A549 (cell line): ENCODE data around the gene ABCF1. TPM values are rescaled to one million over a fixed set of nuclear protein-coding genes. Genes with fewer than 3 reads are reported as not detected.

Experiments used
- ATAC-seq, 2 experiments: fragments of 200-7000 bp in 1 of 2; fragments of >200 bp in 1 of 2; cut with Nextera tagmentation in 1 of 2; cut with Tn5 transposase in 1 of 2; 3 replicates each; pipeline versions ENCODE4 v1.8.0 to v1.9.1; 2018 to 2020; ENCODE audit warnings: mild to moderate bottlenecking in 1 of 2, moderate library complexity in 1 of 2
- CTCF ChIA-PET: fragments of 300-600 bp; sonication (Branson Sonifier 250); formaldehyde crosslinking; extraction: SDS; loops from one replicate; lab custom pipeline; 2021; ENCODE audit warnings: antibody characterized with exemption, inconsistent platforms; lab: Yijun Ruan, JAX
- POLR2A ChIA-PET: fragments of 350-600 bp; formaldehyde crosslinking; extraction: SDS; loops from one replicate; lab custom pipeline; 2021; ENCODE audit warnings: antibody characterized with exemption, inconsistent platforms; lab: Yijun Ruan, JAX
- DNase-seq, 2 experiments: peaks; one replicate each; pipeline versions ENCODE4 v3.0.0 to v3.0.0-alpha.2; 2011 to 2016; ENCODE audit warnings: low read depth in 1 of 2, low spot score in 1 of 2
- FAIRE-seq: peaks from 2 replicates; lab custom pipeline; 2011; peaks lifted over from hg19 to GRCh38; lab: Jason Lieb, UNC
- H3K27ac ChIP-seq, 2 experiments: fragments of >200 bp; sonication (Bioruptor Twin); formaldehyde crosslinking; 3 replicates each; pipeline ENCODE4 v1.5.1; 2016 to 2017
- H3K4me1 ChIP-seq: fragments of >200 bp; sonication (Bioruptor Twin); formaldehyde crosslinking; 3 replicates; pipeline ENCODE4 v1.6.1; 2016
- H3K4me2 ChIP-seq: fragments of >200 bp; sonication (Bioruptor Twin); formaldehyde crosslinking; 3 replicates; pipeline ENCODE4 v1.6.1; 2016
- H3K4me3 ChIP-seq: fragments of >200 bp; sonication (Bioruptor Twin); formaldehyde crosslinking; 3 replicates; pipeline ENCODE4 v1.5.1; 2016
- H3K9me3 ChIP-seq: fragments of >200 bp; sonication (Bioruptor Twin); formaldehyde crosslinking; 3 replicates; pipeline ENCODE4 v1.6.1; 2016
- BHLHE40 ChIP-seq: IDR thresholded peaks from 2 replicates; pipeline ENCODE4 v1.6.1; 2012; ENCODE audit warnings: low read depth, low read length, inconsistent platforms
- CBX8 ChIP-seq: fragments of 200-600 bp; sonication (generic); IDR thresholded peaks from 2 replicates; pipeline ENCODE4 v1.6.1; 2016
- EP300 ChIP-seq, 2 experiments: fragments of >200 bp; sonication (Bioruptor Twin); formaldehyde crosslinking; IDR thresholded peaks; 2 replicates in 1 of 2; 3 replicates in 1 of 2; pipeline ENCODE4 v1.6.1; 2016 to 2017
- FOSB ChIP-seq: fragments of 250-450 bp; sonication (Bioruptor Pico); IDR thresholded peaks from 2 replicates; pipeline ENCODE4 v1.5.0; 2020; ENCODE audit warnings: mild to moderate bottlenecking, moderate library complexity
- HDAC2 ChIP-seq: fragments of 200-600 bp; sonication (generic); IDR thresholded peaks from 2 replicates; pipeline ENCODE4 v1.6.1; 2016
- HEYL ChIP-seq: fragments of 250-450 bp; sonication (Bioruptor Pico); IDR thresholded peaks from 2 replicates; pipeline ENCODE4 v1.8.0; 2021; ENCODE audit warnings: mild to moderate bottlenecking, moderate library complexity
- HOXA7 ChIP-seq: fragments of 250-450 bp; sonication (Bioruptor Pico); IDR thresholded peaks from 2 replicates; pipeline ENCODE4 v1.5.0; 2020; ENCODE audit warnings: mild to moderate bottlenecking, moderate library complexity
- JUN ChIP-seq, 2 experiments: fragments of >200 bp; sonication (Bioruptor Twin); formaldehyde crosslinking; IDR thresholded peaks; 2 replicates in 1 of 2; 3 replicates in 1 of 2; pipeline ENCODE4 v1.6.1; 2016 to 2017
- KDM1A ChIP-seq: fragments of 200-600 bp; sonication (generic); IDR thresholded peaks from 2 replicates; pipeline ENCODE4 v1.6.1; 2016; ENCODE audit warnings: low read depth, mild to moderate bottlenecking
- MAFK ChIP-seq: fragments of 450-650 bp; IDR thresholded peaks from 2 replicates; pipeline ENCODE4 v1.6.1; 2014; ENCODE audit not compliant: partially characterized antibody
- NFE2L2 ChIP-seq: fragments of 150-350 bp; conservative IDR thresholded peaks from 2 replicates; pipeline ENCODE4 v1.6.1; 2014; ENCODE audit warnings: low read length
- NPAS2 ChIP-seq: fragments of 250-450 bp; sonication (Bioruptor Pico); IDR thresholded peaks from 2 replicates; pipeline ENCODE4 v1.8.0; 2022; ENCODE audit warnings: mild to moderate bottlenecking, moderate library complexity, borderline replicate concordance
- PHF8 ChIP-seq: fragments of 200-600 bp; sonication (generic); IDR thresholded peaks from 2 replicates; pipeline ENCODE4 v1.6.1; 2016; ENCODE audit warnings: low read depth, mild to moderate bottlenecking, antibody characterized with exemption, moderate library complexity, borderline replicate concordance
- POLR2A ChIP-seq: IDR thresholded peaks from 2 replicates; pipeline ENCODE4 v1.6.1; 2012; ENCODE audit warnings: mild to moderate bottlenecking, low read length
- POLR2AphosphoS2 ChIP-seq: conservative IDR thresholded peaks from 2 replicates; pipeline ENCODE4 v1.6.1; 2012; ENCODE audit warnings: low read length, improper control_type of control experiment, inconsistent platforms
- RAD21 ChIP-seq, 2 experiments: fragments of >200 bp in 1 of 2; sonication (Bioruptor Twin) in 1 of 2; formaldehyde crosslinking in 1 of 2; IDR thresholded peaks in 1 of 2; conservative IDR thresholded peaks in 1 of 2; 2 replicates in 1 of 2; 3 replicates in 1 of 2; pipeline ENCODE4 v1.6.1; 2012 to 2018; ENCODE audit warnings: inconsistent platforms in 1 of 2
- RFX5 ChIP-seq: fragments of 450-650 bp; IDR thresholded peaks from 2 replicates; pipeline ENCODE4 v1.7.1; 2014; ENCODE audit warnings: antibody characterized with exemption, mild to moderate bottlenecking, moderate library complexity
- SMC3 ChIP-seq: fragments of >200 bp; sonication (Bioruptor Twin); formaldehyde crosslinking; IDR thresholded peaks from 3 replicates; pipeline ENCODE4 v1.6.1; 2018; ENCODE audit warnings: inconsistent platforms
- TP53 ChIP-seq: fragments of 250-450 bp; sonication (Bioruptor Pico); IDR thresholded peaks from 2 replicates; pipeline ENCODE4 v1.5.0; 2021; ENCODE audit warnings: mild to moderate bottlenecking, moderate library complexity
- ZSCAN20 ChIP-seq: fragments of 250-450 bp; sonication (Bioruptor Pico); IDR thresholded peaks from 2 replicates; pipeline ENCODE4 v1.8.0; 2022; ENCODE audit warnings: mild to moderate bottlenecking, moderate library complexity
- WGBS: methylation state at CpG from one replicate; pipeline ENCODE4 v1.1.6; 2017; ENCODE audit errors: missing lambda C conversion rate; 5-methylcytosine and 5-hydroxymethylcytosine counted together
- polyA plus RNA-seq, 4 experiments: library from polyadenylated mRNA; depleted of rRNA in 3 of 4; stranded (reverse); fragments of >200 nt; fragmentation: RNase III in 1 of 4; extraction: RNeasy Plus Mini Kit Qiagen cat#74134 plus additional on column Dnase treatment in 1 of 4; gene quantifications; 2 replicates in 3 of 4; 3 replicates in 1 of 4; pipeline ENCODE4 v1.2.3, GENCODE V29; 2011 to 2017
- TF ChIP-seq, protein P1 (sequence below): fragments of >200 bp; sonication (Bioruptor Twin); formaldehyde crosslinking; IDR thresholded peaks from 3 replicates; pipeline ENCODE4 v1.5.1; 2016
- TF ChIP-seq, protein P2 (sequence below): IDR thresholded peaks from 2 replicates; pipeline ENCODE4 v1.6.1; 2012
- TF ChIP-seq, protein P3 (sequence below): fragments of 450-650 bp; IDR thresholded peaks from 2 replicates; pipeline ENCODE4 v1.6.1; 2014; ENCODE audit warnings: antibody characterized with exemption
- TF ChIP-seq, protein P4 (sequence below): IDR thresholded peaks from 2 replicates; pipeline ENCODE4 v1.6.1; 2012

The ABCF1 gene
- polyA plus RNA-seq, 2 of the 4 experiments (the other 2 are of a cell fraction): 31.0 to 72.0 TPM

DNA sequence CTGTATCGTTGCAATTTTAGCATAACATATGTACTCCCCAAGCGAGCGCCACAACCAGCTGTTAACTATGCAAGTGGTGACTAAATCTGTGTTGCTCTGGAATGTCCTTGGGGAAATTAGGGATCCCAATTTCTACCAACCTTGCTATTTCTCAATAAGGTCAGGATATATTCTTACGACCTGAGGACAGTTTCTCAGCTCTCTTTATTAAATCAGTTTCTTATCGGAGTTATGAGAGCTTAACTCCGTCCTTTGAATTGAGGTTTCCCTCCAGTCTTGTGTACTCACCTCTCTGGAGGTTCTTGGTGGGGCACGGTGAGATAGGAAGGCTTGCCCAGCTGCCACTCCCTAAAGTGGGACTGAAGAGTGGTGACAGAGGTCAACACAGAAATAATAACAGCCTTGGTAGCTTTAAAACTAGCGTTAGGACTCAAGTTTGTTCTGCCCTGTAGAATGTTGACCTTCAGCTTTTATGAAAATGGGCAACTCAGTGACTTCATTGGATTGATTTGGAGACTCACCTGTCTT lies 47.1 kb downstream of the ABCF1 start:
- DNase-seq: no peak
- no peak for ATAC-seq
- H3K9me3 ChIP-seq: no peaks in the 10 kb centered on the region
- peak overlapping the region; percentile 81 for H3K4me2 ChIP-seq
- ChIA-PET CTCF (interaction anchor here (0.6 to 1.3 kb wide), 3 partner anchors 8 to 105 kb away, joined by 3 to 5 read pairs (median 4); partner anchors contain the start of gene ATAT1), POLR2A (interaction anchor here (0.6 to 1.3 kb wide), 5 partner anchors 8 to 262 kb away, joined by 3 to 7 read pairs (median 3); partner anchors contain the start of genes ABCF1, ATAT1 and C6orf136)
- FAIRE-seq: no peak
- 0% methylated on average over 8 of the region's 8 CpGs for WGBS
- H3K27ac ChIP-seq: peak overlapping the region; percentile 88 to 94
- H3K4me1 ChIP-seq: peaks cover 20% of the 10 kb centered on the region
- TF ChIP-seq PHF8 (no peak), BHLHE40 (no peak), KDM1A (no peak), RAD21 (conservative IDR thresholded peaks at IDR 0.05 in 1 of 2, IDR thresholded peaks at IDR 0.05 in 1 of 2) (no peak), SMC3 (no peak)
- H3K4me3 ChIP-seq: peak overlapping the region; percentile 75

DNA sequence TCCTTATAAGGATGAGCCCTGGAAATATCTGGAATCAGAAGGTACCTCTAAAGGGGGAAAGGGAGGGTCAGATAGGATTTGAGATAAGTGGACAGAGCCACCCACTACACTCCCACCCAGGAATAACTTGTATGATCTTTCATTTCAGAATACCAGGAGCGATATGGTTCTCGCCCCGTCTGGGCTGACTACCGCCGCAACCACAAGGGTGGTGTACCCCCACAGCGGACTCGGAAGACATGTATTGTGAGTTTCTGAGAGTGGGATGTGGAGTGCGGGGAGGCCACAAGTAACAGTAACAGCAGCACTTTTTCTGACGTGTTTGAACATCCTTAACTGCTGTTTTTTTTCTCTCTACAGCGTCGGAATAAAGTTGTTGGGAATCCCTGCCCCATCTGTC lies 48.3 kb downstream of the ABCF1 start:
- Histone ChIP-seq H3K9me3 (no peaks in the 10 kb centered on the region), H3K27ac (no peak overlapping the region), H3K4me2 (peak overlapping the region; percentile 81; the same call in 2 of the 3 replicates), H3K4me1 (peaks cover 7% of the 10 kb centered on the region), H3K4me3 (no peak overlapping the region)
- POLR2A ChIA-PET: no interaction called here
- TF ChIP-seq EP300 (IDR thresholded peaks at IDR 0.05): no peak
- TF ChIP-seq POLR2AphosphoS2: no peak
- no peak for TF ChIP-seq NFE2L2
- TF ChIP-seq NPAS2: no peak
- TF ChIP-seq MAFK: no peak
- CTCF ChIA-PET: no interaction called here
- DNase-seq (no peak), ATAC-seq (no peak), FAIRE-seq (no peak)
- WGBS: 98% methylated on average over 10 of the region's 11 CpGs

DNA sequence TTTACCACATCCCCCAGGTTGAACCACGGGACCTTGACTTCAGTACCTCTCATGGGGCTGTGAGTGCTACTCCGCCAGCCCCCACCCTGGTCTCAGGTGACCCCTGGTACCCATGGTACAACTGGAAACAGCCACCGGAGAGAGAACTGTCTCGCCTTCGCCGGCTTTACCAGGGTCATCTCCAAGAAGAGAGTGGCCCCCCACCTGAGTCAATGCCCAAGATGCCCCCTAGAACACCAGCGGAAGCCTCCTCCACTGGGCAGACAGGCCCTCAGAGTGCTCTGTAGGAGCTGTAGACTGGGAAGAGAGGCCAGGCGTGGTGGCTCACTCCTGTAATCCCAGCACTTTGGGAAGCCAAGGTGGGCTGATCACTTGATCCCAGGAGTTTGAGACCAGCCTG lies 54.3 kb downstream of the ABCF1 start:
- no peak for ATAC-seq
- no peak overlapping the region for H3K4me3 ChIP-seq
- CTCF ChIA-PET: interaction anchor here (1.0 to 1.6 kb wide), 4 partner anchors 8 to 54 kb away, joined by 3 to 5 read pairs (median 4); partner anchors contain the start of genes DHX16, MRPS18B and PPP1R10
- H3K9me3 ChIP-seq: no peaks in the 10 kb centered on the region
- H3K4me1 ChIP-seq: peaks cover 8% of the 10 kb centered on the region
- TF ChIP-seq RAD21 (conservative IDR thresholded peaks at IDR 0.05 in 1 of 2, IDR thresholded peaks at IDR 0.05 in 1 of 2): no peak
- WGBS: 97% methylated on average over 3 of the region's 8 CpGs
- POLR2A ChIA-PET: no interaction called here
- DNase-seq: no peak
- no peak overlapping the region for H3K4me2 ChIP-seq
- FAIRE-seq: no peak
- H3K27ac ChIP-seq: no peak overlapping the region

DNA sequence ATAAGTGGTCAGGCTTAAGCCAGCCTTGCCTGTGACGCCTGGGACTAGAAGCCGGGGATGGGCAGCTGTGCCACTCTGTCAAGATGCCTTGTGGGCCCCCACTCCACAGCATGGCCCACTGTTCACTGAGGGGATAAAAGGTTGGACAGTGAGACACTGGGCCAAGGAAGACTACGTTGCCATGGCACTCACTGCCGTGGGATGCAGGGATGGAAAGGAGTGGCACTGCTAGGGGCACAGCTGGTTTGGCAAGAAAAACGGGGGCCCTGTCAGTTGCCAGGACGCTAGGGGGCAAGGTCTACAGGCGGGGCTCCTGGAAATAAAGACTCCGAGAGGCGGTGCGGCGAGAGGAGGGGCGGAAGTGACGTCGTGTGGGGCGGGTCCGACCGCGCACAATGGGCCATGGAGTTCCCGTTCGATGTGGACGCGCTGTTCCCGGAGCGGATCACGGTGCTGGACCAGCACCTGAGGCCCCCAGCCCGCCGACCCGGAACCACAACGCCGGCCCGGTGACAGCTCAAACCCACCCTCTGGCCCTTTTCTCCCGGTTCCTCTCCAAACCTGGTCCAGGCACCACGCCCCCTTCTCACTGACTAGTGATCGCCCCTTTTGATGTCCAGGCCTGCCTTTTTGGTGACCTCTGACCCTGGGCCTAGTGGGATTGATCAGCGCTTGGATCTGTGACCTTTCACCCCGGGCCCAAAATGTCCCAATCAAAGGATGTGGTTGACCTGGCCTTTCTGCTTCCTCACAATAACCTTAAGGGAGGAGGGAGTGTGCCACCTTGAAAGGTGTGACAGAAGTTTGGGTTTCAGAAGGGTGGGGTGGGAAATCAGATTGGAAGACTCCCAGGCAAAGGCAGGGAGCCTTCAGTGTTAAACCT lies 55.5 kb downstream of the ABCF1 start, which contains the start of gene ATAT1:
Gene ATAT1, plus strand, starts transcription at position 391 of the 883 bp plus-strand sequence.
- POLR2A ChIA-PET: interaction anchor here (1.9 kb wide), 1 partner anchor 9 kb away, joined by 7 read pairs; the partner anchor contains the start of genes MRPS18B and PPP1R10
- FAIRE-seq: no peak
- TF ChIP-seq FOSB: no peak
- TF ChIP-seq CBX8: no peak
- no peak for TF ChIP-seq HEYL (CRISPR knock-in tag)
- TF ChIP-seq TP53 (CRISPR knock-in tag): no peak
- TF ChIP-seq, protein P1, sequence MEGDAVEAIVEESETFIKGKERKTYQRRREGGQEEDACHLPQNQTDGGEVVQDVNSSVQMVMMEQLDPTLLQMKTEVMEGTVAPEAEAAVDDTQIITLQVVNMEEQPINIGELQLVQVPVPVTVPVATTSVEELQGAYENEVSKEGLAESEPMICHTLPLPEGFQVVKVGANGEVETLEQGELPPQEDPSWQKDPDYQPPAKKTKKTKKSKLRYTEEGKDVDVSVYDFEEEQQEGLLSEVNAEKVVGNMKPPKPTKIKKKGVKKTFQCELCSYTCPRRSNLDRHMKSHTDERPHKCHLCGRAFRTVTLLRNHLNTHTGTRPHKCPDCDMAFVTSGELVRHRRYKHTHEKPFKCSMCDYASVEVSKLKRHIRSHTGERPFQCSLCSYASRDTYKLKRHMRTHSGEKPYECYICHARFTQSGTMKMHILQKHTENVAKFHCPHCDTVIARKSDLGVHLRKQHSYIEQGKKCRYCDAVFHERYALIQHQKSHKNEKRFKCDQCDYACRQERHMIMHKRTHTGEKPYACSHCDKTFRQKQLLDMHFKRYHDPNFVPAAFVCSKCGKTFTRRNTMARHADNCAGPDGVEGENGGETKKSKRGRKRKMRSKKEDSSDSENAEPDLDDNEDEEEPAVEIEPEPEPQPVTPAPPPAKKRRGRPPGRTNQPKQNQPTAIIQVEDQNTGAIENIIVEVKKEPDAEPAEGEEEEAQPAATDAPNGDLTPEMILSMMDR: 0 out of 3 replicates have a peak, but pooled peaks have one; percentile 9
- TF ChIP-seq POLR2A: peak; percentile 80
- no peak for TF ChIP-seq RAD21 (conservative IDR thresholded peaks at IDR 0.05 in 1 of 2, IDR thresholded peaks at IDR 0.05 in 1 of 2)
- peak in 1 of 2 experiments; percentile 71; a peak in 4 of 5 replicates for TF ChIP-seq JUN (IDR thresholded peaks at IDR 0.05)
- TF ChIP-seq ZSCAN20 (CRISPR knock-in tag): no peak
- TF ChIP-seq, protein P2, sequence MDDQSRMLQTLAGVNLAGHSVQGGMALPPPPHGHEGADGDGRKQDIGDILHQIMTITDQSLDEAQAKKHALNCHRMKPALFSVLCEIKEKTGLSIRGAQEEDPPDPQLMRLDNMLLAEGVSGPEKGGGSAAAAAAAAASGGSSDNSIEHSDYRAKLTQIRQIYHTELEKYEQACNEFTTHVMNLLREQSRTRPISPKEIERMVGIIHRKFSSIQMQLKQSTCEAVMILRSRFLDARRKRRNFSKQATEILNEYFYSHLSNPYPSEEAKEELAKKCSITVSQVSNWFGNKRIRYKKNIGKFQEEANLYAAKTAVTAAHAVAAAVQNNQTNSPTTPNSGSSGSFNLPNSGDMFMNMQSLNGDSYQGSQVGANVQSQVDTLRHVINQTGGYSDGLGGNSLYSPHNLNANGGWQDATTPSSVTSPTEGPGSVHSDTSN: peak; percentile 90
- TF ChIP-seq RFX5: no peak
- TF ChIP-seq, protein P3, sequence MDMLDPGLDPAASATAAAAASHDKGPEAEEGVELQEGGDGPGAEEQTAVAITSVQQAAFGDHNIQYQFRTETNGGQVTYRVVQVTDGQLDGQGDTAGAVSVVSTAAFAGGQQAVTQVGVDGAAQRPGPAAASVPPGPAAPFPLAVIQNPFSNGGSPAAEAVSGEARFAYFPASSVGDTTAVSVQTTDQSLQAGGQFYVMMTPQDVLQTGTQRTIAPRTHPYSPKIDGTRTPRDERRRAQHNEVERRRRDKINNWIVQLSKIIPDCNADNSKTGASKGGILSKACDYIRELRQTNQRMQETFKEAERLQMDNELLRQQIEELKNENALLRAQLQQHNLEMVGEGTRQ: no peak
- TF ChIP-seq HDAC2: no peak
- 0 out of 2 replicates have a peak, but pooled peaks have one; percentile 45 for TF ChIP-seq HOXA7 (CRISPR knock-in tag)
- TF ChIP-seq, protein P4, sequence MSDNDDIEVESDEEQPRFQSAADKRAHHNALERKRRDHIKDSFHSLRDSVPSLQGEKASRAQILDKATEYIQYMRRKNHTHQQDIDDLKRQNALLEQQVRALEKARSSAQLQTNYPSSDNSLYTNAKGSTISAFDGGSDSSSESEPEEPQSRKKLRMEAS: peak; percentile 45
- TF ChIP-seq PHF8: peak; percentile 52; the same call in 1 of the 2 replicates

More for the DNA sequence above, 55.5 kb downstream of the ABCF1 start, which contains the start of gene ATAT1:
- H3K9me3 ChIP-seq: no peaks in the 10 kb centered on the region
- peak within 1 kb of the TSS; percentile 55 for H3K4me3 ChIP-seq
- H3K4me2 ChIP-seq: peak within 1 kb of the TSS; percentile 81
- ATAC-seq: peak; percentile 98 to 99
- WGBS: 4% methylated on average over 30 of the region's 36 CpGs
- CTCF ChIA-PET: interaction anchor here (1.0 to 1.6 kb wide), 4 partner anchors 9 to 52 kb away, joined by 3 to 5 read pairs (median 4); partner anchors contain the start of genes DHX16, MRPS18B and PPP1R10
- H3K27ac ChIP-seq: peak within 1 kb of the TSS; percentile 76 to 98
- peaks cover 13% of the 10 kb centered on the region for H3K4me1 ChIP-seq
- peak; percentile 80 to 82 for DNase-seq
